H1 (cell line): Measurements from ENCODE around the gene CENPP. TPM values are rescaled to one million over a fixed set of nuclear protein-coding genes. Genes with fewer than 3 reads are reported as not detected.

Experiments
- CHD7 ChIP-seq: fragments of 300-600 bp; sonication (generic); IDR thresholded peaks from 2 replicates; pipeline ENCODE4 v1.7.1; 2012; ENCODE audit warnings: low read length, moderate library complexity, mild to moderate bottlenecking, inconsistent platforms; ENCODE audit not compliant: insufficient replicate concordance
- CTBP2 ChIP-seq: IDR thresholded peaks from 2 replicates; pipeline ENCODE4 v1.7.0; 2011; ENCODE audit warnings: borderline replicate concordance, mild to moderate bottlenecking, moderate library complexity, mixed read lengths, low read length; ENCODE audit not compliant: insufficient read depth, insufficient read length
- USF2 ChIP-seq: IDR thresholded peaks from 2 replicates; pipeline ENCODE4 v1.6.1; 2011; ENCODE audit warnings: low read length, improper control_type of control experiment
- YY1 ChIP-seq: IDR thresholded peaks from 2 replicates; pipeline ENCODE4 v1.6.1; 2011; ENCODE audit warnings: low read depth, mild to moderate bottlenecking, low read length
- ZNF274 ChIP-seq: IDR thresholded peaks from 2 replicates; pipeline ENCODE4 v1.7.0; 2012; ENCODE audit warnings: low read length, borderline replicate concordance; ENCODE audit errors: extremely low read depth
- polyA plus RNA-seq, 7 experiments: library from polyadenylated mRNA; depleted of rRNA in 3 of 7; stranded (reverse) in 5 of 7; unstranded in 2 of 7; fragments of >200 nt in 5 of 7; fragments of 200-250 nt in 2 of 7; gene quantifications; 1 replicate in 5 of 7; 2 replicates in 1 of 7; 4 replicates in 1 of 7; pipeline versions ENCODE4 v1.2.1 to v1.2.3, GENCODE V29; 2011 to 2013; ENCODE audit warnings: missing spikeins in 2 of 7, mixed read lengths in 2 of 7
- total RNA-seq: library from RNA; stranded (reverse); fragmentation: NEBNext Ultra II Directional; extraction: Animal tissue kit (Norgen Biotek cat#: 25700); gene quantifications from 2 replicates; pipeline ENCODE4 v1.2.1, GENCODE V29; 2021

The CENPP gene
- total and polyA plus RNA-seq, 2 of the 8 experiments (the other 6 are each of a cell fraction or from before 2014, with no cell fraction given), result 2.7 to 10.8 TPM

- TF ChIP-seq CHD7 (no peak), ZNF274 (no peak), CTBP2 (no peak), USF2 (no peak), YY1 (no peak)
These were observed 197.5 kb downstream of the CENPP start (continued) for GRCh38 chr9:92522983-92523970.
